ENCODE measurements around the gene PDCD7.

GRCh38 chr15:65115542-65115941 lies 18.1 kb downstream of the PDCD7 start:
- TF ChIP-seq POLR2A (IDR thresholded peaks at IDR 0.05), result no peak
- TF ChIP-seq CTCF (IDR thresholded peaks at IDR 0.05), result no peak

All from Peyer's patch (tissue), 4 donors.